SW480 (cell line): ENCODE measurements around the gene OSBP2.

Source experiments
- DNase-seq: peaks from one replicate; pipeline ENCODE4 v3.0.0-alpha.2; 2016; ENCODE audit warnings: low spot score

OSBP2 gene

GRCh38 chr22:30809086-30809485 lies 114.4 kb downstream of the OSBP2 start:
- DNase-seq: no peak

- DNase-seq: no peak
Observed at GRCh38 chr22:30810105-30810504, 115.4 kb downstream of the OSBP2 start.

- no peak for DNase-seq
Observed at GRCh38 chr22:30813936-30814335, 119.3 kb downstream of the OSBP2 start.

- no peak for DNase-seq
Observed at GRCh38 chr22:30816413-30816812, 121.7 kb downstream of the OSBP2 start.

- no peak for DNase-seq
Observed at GRCh38 chr22:30821381-30821780, 126.7 kb downstream of the OSBP2 start.

- no peak for DNase-seq
Observed at GRCh38 chr22:30821863-30822215, 127.2 kb downstream of the OSBP2 start.

GRCh38 chr22:30822216-30823014 lies 127.7 kb downstream of the OSBP2 start:
- DNase-seq: no peak

GRCh38 chr22:30823015-30823370 lies 128.3 kb downstream of the OSBP2 start:
- DNase-seq: no peak

GRCh38 chr22:30824096-30824495 lies 129.4 kb downstream of the OSBP2 start:
- no peak for DNase-seq

- no peak for DNase-seq
Observed at GRCh38 chr22:30824711-30825110, 130.0 kb downstream of the OSBP2 start.

GRCh38 chr22:30825711-30826505 lies 131.2 kb downstream of the OSBP2 start:
- DNase-seq: no peak

- no peak for DNase-seq
Observed at GRCh38 chr22:30826670-30827355, 132.1 kb downstream of the OSBP2 start.

- no peak for DNase-seq
Observed at GRCh38 chr22:30827646-30828045, 133.0 kb downstream of the OSBP2 start.

GRCh38 chr22:30828187-30829155 lies 133.8 kb downstream of the OSBP2 start:
- no peak for DNase-seq

- DNase-seq: peak; percentile 54
Observed at GRCh38 chr22:30829901-30830550, 135.4 kb downstream of the OSBP2 start.

- no peak for DNase-seq
Observed at GRCh38 chr22:30830907-30831306, 136.2 kb downstream of the OSBP2 start.

- DNase-seq: no peak
Observed at GRCh38 chr22:30832407-30832987, 137.8 kb downstream of the OSBP2 start.

- no peak for DNase-seq
Observed at GRCh38 chr22:30833322-30833721, 138.6 kb downstream of the OSBP2 start.

- no peak for DNase-seq
Observed at GRCh38 chr22:30837531-30837930, 142.9 kb downstream of the OSBP2 start.

GRCh38 chr22:30838111-30838510 lies 143.4 kb downstream of the OSBP2 start:
- no peak for DNase-seq

GRCh38 chr22:30841273-30841672 lies 146.6 kb downstream of the OSBP2 start:
- no peak for DNase-seq
